Measurements from ENCODE around the gene ATP8A2.
"Not testable (repeated sequence)": the region's sequence is repeated elsewhere in the genome, so short reads cannot be mapped to it uniquely, and the experiment has no call there.

The ATP8A2 gene

DNA sequence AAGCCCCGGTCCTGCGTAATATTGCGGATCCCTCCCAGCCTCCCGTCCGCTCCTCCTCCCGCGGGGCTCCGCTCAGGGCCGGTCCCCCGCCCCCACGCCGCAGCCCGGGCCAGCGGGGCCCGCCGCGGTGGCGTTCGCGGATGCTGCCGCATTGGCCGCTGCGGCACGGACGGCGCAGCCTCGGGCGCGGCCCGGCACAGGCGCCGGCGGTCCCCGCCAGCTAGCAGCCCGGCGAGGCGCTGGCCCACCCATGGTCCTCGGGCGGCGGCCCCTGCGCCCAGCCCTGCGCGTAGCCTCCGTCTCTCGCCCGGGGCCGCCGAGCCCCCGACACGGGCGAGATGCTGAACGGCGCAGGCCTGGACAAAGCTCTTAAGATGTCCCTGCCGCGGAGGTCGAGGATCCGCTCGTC lies at the start of gene ATP8A2:
Gene ATP8A2 (plus strand): TSS at position 100 of the 409 bp plus-strand sequence. CDS start 239 bp downstream, at position 339.
- DNase-seq: no peak

DNA sequence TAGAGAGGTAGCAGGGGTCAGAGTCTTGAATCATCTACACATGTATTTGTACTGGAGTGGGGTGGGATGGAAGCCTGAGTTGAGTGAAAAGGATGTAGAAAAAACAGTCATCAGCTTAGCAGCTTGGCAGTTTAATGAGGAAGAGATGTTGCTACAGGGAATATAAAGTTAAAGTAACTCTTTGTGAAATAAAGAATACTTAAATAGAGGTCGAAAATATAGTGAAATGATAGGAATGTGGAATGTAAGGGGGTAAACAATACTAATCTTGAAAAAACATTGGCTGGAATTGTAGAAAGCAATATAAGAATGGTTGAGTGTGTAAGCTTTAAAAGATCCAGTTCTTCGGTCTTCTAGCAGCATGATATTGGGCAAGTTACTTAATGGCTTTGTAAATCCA lies 47.7 kb upstream of the ATP8A2 start:
- DNase-seq: no peak

DNA sequence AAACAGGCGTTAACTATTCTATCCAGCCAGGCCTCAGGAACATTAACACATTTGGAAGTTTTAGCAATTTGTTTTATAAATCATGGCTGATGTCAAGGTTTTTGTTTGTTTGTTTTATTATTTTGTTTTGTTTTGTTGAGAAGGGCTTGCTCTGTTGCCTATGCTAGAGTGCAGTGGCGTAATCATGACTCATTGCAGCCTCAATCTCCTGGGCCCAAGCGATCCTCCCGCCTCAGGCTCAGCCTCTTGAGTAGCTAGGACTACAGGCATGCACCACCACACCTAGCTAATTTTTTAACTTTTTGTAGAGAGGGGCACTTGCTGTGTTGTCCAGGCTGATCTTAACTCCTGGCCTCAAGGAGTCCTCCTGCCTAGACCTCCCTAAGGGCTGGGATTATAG lies 42.1 kb upstream of the ATP8A2 start:
- no peak for DNase-seq

DNA sequence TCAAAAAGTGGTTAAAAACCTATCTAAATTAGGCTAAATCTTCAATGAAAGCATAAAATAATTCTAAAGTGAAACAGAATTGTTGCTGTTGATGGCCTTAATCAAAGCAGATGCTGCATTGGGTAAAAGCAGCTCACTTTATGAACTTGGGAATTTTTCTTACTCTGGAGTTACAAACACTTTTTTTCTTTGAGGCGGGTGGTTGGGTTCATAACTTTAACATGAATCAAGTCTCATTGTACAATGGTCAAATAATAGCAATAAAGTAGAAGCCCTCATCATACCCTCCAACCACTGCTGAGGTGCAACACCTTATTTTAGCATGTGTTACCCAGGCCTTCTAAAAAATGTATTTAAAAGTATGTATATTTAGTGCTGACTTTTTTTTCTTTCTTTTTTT lies 41.2 kb upstream of the ATP8A2 start:
- no peak for DNase-seq

DNA sequence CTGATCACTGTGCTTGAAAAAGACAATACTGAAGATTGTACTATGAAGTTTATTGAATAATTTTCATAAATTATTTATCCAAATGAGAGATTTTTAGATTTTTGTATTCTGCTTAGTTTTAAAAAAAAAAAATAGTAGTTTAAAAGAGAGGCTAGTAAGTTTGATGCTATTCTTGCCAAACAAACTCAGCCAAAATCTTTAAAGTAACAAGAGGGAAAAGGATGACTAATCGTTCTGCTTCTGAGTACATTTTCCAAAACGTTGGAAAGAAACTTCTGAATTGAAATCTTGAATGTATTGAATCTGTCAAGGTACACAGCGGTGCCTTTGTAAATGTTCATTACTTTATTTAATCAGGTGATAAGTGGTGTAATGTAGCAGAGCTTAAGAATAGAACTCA lies 35.9 kb upstream of the ATP8A2 start:
- no peak for DNase-seq

DNA sequence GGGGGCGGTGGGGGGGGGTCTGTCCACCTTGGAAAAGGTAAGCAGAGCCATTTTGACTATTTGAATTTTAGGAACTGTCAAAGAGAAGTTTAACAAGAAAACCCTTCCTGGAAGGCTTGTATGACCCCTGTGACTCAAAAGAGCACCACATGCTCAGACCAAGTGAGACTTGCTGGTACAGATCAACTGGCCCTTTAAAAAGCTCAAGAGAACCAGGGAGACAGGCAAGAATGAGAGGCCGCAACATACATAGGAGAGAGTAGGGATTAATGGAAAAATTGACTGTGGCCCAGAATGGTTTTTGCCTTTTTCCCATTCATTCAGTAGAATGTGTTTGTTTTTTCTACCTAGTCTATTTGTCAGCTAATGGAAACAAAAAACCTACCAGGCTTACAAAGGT lies 26.2 kb upstream of the ATP8A2 start:
- DNase-seq: no peak

DNA sequence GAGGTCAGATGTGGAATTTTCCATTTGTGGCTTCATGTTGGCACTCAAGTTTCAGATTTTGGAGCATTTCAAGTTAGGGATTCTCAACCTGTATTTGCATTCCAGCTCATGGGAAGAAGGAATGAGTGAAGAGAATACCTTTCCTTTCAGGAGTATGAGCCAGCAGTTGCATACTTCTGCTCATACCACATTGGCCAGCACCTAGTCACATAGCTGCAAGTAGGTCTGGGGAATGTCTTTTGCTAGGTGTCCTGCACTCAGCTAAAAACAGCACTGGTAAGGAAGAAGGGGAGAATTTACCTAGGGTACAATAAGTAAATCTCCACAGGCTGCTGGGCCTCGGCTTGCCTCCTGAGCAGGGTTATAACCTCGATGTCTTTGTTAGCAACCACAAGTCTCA lies 24.6 kb upstream of the ATP8A2 start:
- no peak for DNase-seq

DNA sequence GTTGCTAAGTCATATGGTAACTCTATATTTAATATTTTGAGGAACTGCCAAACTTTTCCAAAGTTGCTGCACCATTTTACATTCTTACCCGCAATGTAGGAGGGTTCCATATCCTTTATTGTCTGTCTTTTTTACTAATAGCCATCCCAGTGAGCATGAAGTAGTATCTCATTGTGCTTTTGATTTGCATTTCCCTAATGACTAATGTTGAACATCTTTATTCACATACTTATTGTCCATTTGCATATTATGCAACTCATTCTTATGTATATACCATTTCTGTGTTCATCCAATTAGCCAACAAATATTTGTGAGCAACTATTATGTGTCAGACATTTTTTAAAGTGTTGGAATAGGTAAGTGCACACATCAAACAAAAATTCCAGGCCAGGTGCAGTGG lies 20.4 kb upstream of the ATP8A2 start:
- no peak for DNase-seq

DNA sequence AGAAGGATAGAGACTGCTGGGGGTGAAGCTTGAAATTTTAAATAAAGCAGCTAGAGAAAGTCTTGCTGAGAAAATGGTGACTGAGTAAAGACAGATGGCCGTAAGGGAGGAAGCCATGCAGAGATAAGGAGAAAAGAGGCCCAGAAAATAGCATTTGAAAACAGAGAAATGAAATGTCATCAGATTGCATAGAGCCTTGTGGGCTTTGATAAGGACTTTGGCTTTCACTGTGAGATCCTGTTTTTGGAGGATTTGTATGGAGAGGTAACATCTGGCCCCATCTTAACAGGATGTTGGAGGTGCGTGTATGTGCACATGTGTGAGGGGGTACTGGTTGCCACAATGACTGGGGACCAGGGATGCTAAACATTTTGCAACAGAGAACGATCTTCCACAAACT lies 19.5 kb upstream of the ATP8A2 start:
- DNase-seq: no peak

DNA sequence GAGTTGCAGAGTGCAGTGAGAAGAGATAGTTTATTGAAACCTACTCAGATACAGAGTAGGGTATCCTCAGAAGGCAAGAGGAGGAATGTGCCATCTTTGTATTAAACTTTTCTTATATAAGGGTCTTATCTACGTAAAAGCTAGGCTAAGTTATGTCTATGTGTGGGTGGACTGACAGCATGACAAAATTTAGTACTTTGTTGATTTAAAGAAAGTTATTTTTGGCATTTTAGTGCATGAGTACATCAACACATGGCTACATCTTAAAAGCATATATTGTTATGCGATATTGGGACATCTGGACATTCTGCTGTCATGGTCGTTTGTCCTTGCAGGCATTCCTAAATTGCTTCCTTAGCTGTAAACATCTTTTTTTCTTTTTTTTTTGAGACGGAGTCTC lies 19.0 kb upstream of the ATP8A2 start:
- no peak for DNase-seq

DNA sequence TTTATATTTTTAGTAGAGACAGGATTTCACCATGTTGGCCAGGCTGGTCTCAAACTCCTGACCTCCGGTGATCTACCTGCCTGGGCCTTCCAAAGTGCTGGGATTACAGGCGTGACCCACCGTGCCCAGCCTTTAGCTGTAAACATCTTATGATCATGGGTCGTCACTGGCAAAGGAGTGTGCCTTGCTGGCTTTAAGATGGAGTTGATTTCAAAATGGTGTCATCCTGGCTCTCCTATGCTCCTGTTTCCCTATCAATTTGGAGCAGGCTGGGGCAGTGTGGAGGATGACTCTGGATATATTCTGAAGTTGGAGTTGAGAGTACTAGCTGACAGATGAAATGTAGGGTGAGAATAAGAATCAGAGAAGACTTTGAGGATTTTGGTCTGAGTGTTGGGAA lies 18.4 kb upstream of the ATP8A2 start:
- DNase-seq: no peak

DNA sequence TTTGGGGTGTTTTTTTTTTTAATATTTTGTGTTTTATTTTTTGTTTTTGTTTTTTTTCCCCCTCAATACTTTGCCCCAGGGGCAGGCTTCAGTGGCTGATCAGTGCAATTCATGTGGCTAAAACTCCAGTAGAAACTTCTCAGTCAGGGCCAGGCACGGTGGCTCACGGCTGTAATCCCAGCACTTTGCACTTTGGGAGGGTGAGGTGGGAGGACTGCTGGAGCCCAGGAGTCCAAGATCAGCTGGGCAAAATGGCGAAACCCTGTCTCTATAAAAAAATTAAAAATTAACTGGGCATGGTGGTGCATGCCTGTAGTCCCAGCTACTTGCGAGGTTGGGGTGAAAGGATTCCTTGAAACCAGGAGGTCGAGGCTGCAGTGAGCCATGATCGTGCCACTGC lies 17.4 kb upstream of the ATP8A2 start:
- DNase-seq: no peak

DNA sequence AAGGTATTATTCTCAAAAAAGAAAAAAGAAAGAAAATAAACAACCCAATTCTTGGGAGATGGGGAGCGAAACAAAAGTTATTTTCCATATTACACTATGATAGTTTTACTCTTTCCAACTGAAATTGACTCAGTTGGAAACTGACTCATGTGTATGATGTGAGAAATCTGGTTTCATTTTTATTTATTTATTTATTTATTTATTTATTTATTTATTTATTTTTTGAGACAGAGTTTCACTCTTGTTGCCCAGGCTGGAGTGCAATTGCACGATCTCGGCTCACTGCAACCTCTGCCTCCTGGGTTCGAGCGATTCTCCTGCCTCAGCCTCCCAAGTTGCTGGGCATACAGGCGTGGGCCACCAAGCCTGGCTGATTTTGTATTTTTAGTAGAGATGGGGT lies 11.3 kb upstream of the ATP8A2 start:
- DNase-seq: not testable (repeated sequence)

DNA sequence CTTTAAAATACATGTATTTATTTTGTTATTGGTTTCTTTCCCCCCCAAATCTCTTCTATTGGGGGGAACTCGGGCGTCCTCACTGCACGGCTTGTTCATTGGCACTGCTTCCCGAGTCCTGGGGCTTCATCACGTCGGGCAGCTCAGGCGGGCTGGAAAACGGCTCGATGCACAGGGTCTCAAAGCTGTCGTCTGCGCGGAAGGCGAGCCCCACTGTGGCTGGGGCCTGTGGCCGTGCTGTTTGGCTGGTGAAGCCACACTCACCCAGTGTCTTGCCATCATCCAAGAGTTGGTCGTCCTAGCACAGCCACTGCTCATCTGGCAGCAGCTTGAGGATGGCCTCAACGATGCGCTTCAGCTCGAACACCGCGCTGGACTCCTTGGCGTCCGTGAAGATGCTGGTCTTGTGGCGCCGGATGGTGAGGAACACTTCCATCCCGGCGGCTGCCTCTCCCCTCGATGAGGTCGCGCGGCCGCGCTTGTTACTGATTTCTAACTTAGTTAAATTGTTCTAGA lies 6.0 kb upstream of the ATP8A2 start:
- DNase-seq: no peak

DNA sequence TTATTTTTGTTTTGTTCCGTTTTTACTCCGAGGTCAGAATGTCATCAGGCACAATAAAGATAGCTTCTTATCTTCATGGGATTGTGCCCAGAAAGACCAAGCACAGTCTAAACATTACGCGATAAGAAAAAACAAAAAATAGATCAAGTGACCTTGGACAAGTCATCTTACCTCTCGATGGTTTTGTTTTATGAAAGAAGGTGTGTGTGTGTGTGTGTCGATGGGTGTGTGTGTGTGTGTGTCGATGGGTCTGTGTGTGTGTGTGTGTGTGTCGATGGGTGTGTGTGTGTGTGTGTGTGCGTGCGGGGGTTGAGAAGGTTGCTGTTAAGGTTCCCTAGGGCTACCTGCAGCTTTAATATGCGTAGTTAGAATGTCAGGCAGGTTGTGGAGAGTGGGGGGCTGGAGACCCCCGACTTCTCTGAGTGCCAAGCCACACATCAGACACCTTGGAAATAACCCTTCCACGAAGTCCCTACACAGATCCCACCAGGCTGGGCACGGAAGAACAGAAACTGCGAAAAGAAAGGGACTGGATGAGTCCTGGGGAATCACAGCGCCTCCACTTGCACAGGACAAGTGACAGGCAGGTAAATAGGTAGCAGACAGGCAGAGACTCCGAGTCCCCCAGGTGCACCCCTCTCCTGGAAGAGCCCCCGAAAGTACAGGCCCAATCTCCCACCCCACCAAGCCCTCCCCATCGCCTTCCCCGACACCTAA lies 458 bp upstream of the ATP8A2 start:
- DNase-seq: no peak

DNA sequence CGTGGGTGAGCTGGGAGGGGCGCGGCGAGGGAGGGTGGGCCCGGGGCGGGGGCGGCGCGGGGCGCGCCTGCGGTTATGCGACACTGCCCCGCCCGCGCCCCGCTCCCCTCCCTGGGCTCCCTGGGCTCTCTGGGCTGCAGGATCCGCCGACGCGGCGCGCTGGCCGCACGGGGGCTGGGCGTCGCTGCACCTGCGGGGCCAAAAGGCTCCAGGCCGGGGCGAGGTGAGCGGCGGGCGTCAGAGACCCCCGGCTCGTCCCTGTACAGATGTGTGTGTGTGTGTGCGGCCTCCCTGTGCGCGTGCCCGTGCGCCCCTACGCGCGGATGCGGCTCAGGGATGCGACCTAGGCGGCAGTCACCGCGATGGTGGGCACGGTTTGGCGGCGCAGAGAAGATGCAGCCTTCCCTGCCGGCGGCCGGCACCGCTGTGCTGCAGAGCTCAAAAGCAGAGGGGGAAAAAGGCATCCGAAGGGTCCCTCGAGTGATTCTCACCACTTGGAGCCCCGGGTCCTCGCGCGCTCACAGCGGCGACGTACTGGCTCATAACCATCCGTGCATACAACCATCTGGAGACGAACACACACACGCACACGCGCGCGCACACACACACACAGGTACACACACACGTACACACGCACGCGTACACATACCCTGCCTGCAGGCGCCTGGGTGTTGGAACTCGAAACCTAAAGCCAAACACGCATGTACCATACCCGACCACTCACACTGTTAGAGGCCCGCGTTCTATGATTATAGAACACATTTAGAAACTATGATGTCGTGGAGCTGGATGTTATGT lies 709 bp downstream of the ATP8A2 start:
- DNase-seq: no peak

DNA sequence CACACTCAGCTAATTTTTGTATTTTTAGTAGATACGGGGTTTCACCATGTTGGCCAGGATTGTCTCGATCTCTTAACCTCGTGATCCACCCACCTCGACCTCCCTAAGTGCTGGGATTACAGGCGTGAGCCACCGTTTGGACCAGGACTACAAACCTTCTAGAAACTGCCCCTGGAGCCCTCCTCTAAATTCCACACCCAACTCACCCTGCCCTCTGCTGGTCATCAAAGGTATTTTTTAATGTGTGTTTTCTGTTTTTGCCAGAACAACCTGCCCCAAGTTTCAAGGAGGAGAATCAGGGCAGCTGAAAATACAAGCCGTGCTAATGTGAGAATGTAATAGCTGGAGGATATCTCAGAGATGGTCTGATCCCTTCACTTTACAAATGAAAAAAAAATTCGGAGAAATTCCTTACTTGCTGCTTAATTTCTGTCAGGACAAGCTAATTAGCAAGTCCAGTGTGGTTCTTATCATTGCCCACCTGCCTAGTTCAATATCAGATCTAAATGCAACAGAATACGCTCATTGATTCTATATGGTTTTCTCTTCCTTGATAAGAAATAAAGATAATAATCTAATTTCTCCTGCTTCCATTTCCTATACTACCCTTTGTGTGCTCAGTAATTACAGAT lies 4.1 kb downstream of the ATP8A2 start:
- peak in 1 of 2 donors; percentile 22 for DNase-seq

DNA sequence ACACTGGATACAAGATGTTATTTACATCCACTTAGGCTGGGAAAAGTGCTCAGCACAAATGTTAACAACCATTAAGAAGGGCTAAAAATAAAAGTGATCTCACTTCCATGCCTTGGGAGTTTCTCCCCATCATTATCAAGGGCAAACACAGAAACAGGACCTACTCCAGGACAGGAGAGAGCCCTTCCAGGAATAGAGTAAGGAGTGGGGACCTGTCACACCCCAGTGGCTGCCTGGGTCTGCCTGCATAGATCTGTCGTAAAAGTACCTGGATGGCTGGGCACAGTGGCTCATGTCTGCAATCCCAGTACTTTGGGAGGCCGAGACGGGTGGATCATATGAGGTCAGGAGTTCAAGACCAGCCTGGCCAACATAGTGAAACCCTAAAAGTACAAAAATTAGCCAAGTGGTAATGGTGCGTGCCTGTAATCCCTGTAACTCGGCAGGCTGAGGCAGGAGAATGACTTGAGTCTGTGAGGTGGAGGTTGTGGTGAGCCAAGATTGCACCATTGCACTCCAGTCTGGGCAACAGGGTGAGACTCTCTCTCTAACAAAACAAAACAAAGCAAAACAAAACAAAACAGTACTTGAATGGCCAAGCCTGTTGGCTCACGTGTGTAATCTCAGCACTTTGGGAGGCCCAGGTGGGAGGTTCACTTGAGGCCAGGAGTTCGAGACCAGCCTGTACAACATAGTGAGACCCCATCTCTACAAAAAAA lies 5.6 kb downstream of the ATP8A2 start:
- DNase-seq: no peak

DNA sequence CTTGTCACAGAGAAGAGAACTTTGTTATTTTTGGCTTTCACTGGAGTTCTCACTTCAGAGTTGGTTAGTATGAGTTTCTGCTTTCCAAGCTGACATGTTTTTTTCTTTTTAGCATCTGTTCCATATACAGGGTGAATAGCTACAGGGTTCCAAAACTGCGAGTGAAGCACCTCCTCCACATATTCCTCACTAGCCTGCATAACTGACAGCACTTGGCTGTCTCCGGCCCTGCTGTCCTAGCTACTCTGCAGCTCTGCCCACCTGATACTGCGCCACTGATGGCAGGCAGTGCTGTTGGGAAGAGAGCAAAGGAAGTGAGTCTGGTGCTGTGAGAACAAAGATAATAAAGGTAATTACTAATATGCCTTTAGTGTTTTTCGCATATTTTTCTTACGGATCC lies 6.8 kb downstream of the ATP8A2 start:
- DNase-seq: peak in 1 of 2 donors; percentile 38

DNA sequence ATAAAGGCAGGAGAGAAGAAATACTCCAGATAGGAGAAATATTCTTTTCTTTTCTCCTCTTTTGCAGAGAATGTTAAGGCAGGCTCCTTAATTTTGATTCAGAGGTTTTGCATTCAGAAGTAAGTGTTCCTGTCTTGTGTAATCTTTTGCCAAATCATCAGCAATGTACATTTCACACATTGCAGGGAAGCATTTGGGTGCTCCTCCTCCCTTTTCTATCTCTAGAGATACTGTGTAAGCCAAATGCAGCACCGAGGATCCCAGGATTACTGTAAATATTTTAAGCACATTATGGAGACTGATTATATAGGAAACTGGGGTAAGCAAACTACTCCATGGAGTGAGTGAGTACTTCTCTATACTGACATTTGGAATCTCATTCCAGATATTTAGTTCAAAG lies 7.2 kb downstream of the ATP8A2 start:
- peak in 1 of 2 donors; percentile 7 for DNase-seq

DNA sequence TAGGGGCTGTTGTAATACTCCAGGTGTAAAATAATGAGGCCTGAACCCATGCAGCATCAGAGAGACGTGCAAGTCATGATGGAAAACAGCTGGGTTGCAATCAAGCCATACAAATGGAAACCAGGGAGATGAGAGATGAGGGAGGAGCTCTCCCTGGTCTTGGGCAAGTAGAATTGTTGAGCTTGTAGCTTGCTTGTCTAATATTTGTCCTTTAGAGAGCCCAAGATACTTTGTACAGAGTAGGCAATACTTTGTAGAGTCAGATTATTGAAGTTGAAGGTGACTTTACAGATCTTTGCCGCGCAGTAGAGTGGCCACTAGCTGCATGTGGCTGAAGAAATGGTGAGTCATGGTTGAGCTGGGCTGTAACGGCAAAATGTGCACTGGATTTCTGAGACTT lies 8.3 kb downstream of the ATP8A2 start:
- DNase-seq: no peak

DNA sequence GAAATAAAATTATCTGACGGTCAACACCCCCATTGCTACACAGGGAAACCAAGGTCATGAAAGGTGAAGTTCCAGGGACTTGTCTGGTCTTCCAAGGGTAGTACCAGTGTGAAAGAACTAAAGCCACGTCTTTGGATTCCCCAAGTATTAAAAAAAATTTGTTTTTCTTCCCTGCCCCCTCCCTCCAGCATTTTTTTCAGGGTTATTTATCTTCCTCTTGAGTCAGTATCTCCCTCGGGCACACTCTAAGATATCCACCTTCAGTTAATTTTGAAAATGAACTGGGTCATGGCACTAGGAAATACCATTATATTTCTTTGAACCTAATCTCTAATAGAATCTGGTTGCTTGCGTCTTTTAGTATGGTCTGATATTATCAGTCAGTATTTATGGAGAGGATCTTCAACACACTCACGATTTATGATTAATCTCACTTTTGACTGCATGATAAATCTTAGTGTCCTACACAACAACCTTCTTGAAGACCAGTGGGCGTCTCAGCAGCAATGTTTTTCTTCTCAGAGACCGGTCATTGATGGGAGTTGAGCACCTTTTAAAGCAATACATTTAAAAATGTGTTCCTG lies 9.1 kb downstream of the ATP8A2 start:
- no peak for DNase-seq
